PC-3 (cell line): ENCODE results near the gene SLAMF1.

ENCODE experiments used
- CTCF ChIP-seq: fragments of 300-600 bp; sonication (generic); conservative IDR thresholded peaks from 2 replicates; pipeline ENCODE4 v1.5.1; 2017; ENCODE audit warnings: antibody characterized with exemption, low read depth, mild to moderate bottlenecking, low read length
- EZH2 ChIP-seq: fragments of 300-600 bp; sonication (generic); IDR thresholded peaks from one replicate; pipeline ENCODE4 v1.6.1; 2017; ENCODE audit warnings: antibody characterized with exemption, mild to moderate bottlenecking, low read length; ENCODE audit not compliant: unreplicated experiment
- EZH2phosphoT487 ChIP-seq: fragments of 300-600 bp; sonication (generic); IDR thresholded peaks from 2 replicates; pipeline ENCODE4 v1.6.1; 2018; ENCODE audit warnings: mild to moderate bottlenecking, antibody characterized with exemption, low read length, borderline replicate concordance

GRCh38 chr1:160597051-160597450 is 49.8 kb downstream of the SLAMF1 start:
- TF ChIP-seq CTCF (no peak), EZH2 (no peak), EZH2phosphoT487 (no peak)
